A673 (cell line): Measurements from ENCODE around the gene C12orf56.

Source experiments
- EZH2 ChIP-seq: fragments of 200-600 bp; sonication (generic); IDR thresholded peaks from 2 replicates; pipeline ENCODE4 v1.6.1; 2017; ENCODE audit warnings: borderline replicate concordance, low read depth, mild to moderate bottlenecking, mixed read lengths, antibody characterized with exemption, low read length; ENCODE audit not compliant: poor library complexity, severe bottlenecking
- TF ChIP-seq, protein P1 (sequence below): fragments of 300-800, 200-600 bp; sonication (generic); conservative IDR thresholded peaks from 2 replicates; pipeline ENCODE4 v1.5.1; 2017; ENCODE audit warnings: low read depth, mild to moderate bottlenecking, antibody characterized with exemption, low read length, moderate library complexity, mixed read lengths

DNA sequence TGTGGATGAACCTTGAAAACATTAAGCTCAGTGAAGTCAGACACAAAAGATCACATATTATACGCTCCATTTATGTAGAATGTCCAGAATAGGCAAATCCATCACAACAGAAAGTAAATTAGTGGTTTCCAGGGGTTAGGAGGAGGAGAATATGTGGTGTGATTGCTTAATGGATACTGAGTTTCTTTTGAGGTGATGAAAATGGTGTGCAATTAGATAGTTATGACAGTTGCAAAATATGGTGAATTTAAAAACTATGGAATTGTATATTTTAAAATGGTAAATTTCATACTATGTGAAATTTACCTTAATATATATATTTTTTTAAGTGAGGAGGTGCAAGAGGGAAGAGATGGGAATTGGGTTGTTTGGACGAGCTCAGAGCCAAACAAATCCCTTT, 122.1 kb downstream of the C12orf56 start:
- TF ChIP-seq, protein P1, sequence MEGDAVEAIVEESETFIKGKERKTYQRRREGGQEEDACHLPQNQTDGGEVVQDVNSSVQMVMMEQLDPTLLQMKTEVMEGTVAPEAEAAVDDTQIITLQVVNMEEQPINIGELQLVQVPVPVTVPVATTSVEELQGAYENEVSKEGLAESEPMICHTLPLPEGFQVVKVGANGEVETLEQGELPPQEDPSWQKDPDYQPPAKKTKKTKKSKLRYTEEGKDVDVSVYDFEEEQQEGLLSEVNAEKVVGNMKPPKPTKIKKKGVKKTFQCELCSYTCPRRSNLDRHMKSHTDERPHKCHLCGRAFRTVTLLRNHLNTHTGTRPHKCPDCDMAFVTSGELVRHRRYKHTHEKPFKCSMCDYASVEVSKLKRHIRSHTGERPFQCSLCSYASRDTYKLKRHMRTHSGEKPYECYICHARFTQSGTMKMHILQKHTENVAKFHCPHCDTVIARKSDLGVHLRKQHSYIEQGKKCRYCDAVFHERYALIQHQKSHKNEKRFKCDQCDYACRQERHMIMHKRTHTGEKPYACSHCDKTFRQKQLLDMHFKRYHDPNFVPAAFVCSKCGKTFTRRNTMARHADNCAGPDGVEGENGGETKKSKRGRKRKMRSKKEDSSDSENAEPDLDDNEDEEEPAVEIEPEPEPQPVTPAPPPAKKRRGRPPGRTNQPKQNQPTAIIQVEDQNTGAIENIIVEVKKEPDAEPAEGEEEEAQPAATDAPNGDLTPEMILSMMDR, result no peak
- TF ChIP-seq EZH2, result no peak
